Activated B cell treated with CpG ODN at 0.5 μM for 24 hours (primary cell): ENCODE results near the gene QRICH1. TPM values are rescaled to one million over a fixed set of nuclear protein-coding genes. Genes with fewer than 3 reads are reported as not detected.

Experiments used
- ATAC-seq: fragments of 200-7000 bp; cut with Tn5 transposase; one replicate; pipeline ENCODE4 v1.10.0; 2021; ENCODE audit warnings: low read depth, mild to moderate bottlenecking, moderate library complexity
- CTCF ChIA-PET: fragments of 350-600 bp; sonication (Branson Sonifier 250); formaldehyde crosslinking; loops from one replicate; lab custom pipeline; 2021; ENCODE audit warnings: antibody characterized with exemption; lab: Charles Lee
- POLR2A ChIA-PET: fragments of 350-600 bp; sonication (Branson Sonifier 250); formaldehyde crosslinking; loops from one replicate; lab custom pipeline; 2021; ENCODE audit warnings: antibody characterized with exemption; lab: Charles Lee
- DNase-seq: peaks from one replicate; pipeline ENCODE4 v3.0.0; 2022
- H3K27ac Mint-ChIP-seq: one replicate; pipeline ENCODE4 v1.8.0; 2020; ENCODE audit warnings: mixed read lengths
- H3K27me3 Mint-ChIP-seq: one replicate; pipeline ENCODE4 v1.8.0; 2021; ENCODE audit warnings: mixed read lengths
- H3K36me3 Mint-ChIP-seq: one replicate; pipeline ENCODE4 v1.8.0; 2021; ENCODE audit warnings: low read depth, mixed read lengths
- H3K4me1 Mint-ChIP-seq: one replicate; pipeline ENCODE4 v1.8.0; 2021; ENCODE audit warnings: mixed read lengths
- H3K4me3 Mint-ChIP-seq: one replicate; pipeline ENCODE4 v1.8.0; 2020; ENCODE audit warnings: mild to moderate bottlenecking, mixed read lengths
- H3K9me3 Mint-ChIP-seq: one replicate; pipeline ENCODE4 v1.8.0; 2020; ENCODE audit warnings: mixed read lengths
- CTCF ChIP-seq: fragments of 200-600 bp; IDR thresholded peaks from one replicate; pipeline ENCODE4 v1.8.0; 2022; ENCODE audit warnings: antibody characterized with exemption, mild to moderate bottlenecking
- intact Hi-C: fragments of 100-400 bp; cut with micrococcal nuclease; formaldehyde crosslinking; loops from one replicate; pipeline ENCODE4 v1.15.1; 2024
- total RNA-seq: library from RNA; stranded (reverse); gene quantifications from 2 replicates; pipeline ENCODE4 v1.2.3, GENCODE V29; 2022

QRICH1 gene
- total RNA-seq, 1 donor from 2014 or later, result 155 TPM

- H3K27me3 Mint-ChIP-seq, result no peaks in the 10 kb centered on the region
- intact Hi-C loops, result no loop called here
- ATAC-seq (no peak), DNase-seq (no peak)
- H3K4me3 Mint-ChIP-seq, result no peak overlapping the region
- ChIA-PET CTCF (interaction anchor here (0.8 to 1.2 kb wide), 2 partner anchors 10 to 15 kb away, joined by 3 read pairs; partner anchors contain the start of gene WDR6), POLR2A (interaction anchor here (0.7 kb wide), 1 partner anchor 33 kb away, joined by 3 read pairs; the partner anchor contains the start of gene IMPDH2)
- TF ChIP-seq CTCF, result no peak
- no peaks in the 10 kb centered on the region for H3K9me3 Mint-ChIP-seq
- H3K36me3 Mint-ChIP-seq, result peaks cover 12% of the 10 kb centered on the region
- H3K4me1 Mint-ChIP-seq, result peaks cover 4% of the 10 kb centered on the region
- no peak overlapping the region for H3K27ac Mint-ChIP-seq
Measured at GRCh38 chr3:48996640-48997039, 97.2 kb downstream of the QRICH1 start.

- H3K36me3 Mint-ChIP-seq, result peaks cover 15% of the 10 kb centered on the region
- no peak overlapping the region for H3K4me3 Mint-ChIP-seq
- intact Hi-C loops, result no loop called here
- H3K27ac Mint-ChIP-seq, result no peak overlapping the region
- no peak for TF ChIP-seq CTCF
- H3K9me3 Mint-ChIP-seq, result no peaks in the 10 kb centered on the region
- ATAC-seq (no peak), DNase-seq (no peak)
- CTCF ChIA-PET, result no interaction called here
- no peaks in the 10 kb centered on the region for H3K27me3 Mint-ChIP-seq
- peaks cover 24% of the 10 kb centered on the region for H3K4me1 Mint-ChIP-seq
- POLR2A ChIA-PET, result interaction anchor here (0.7 to 5.1 kb wide), 3 partner anchors 12 to 554 kb away, joined by 3 to 58 read pairs (median 3); partner anchors contain the start of gene WDR6
Measured at GRCh38 chr3:48993834-48994233, 100.0 kb downstream of the QRICH1 start.

- ChIA-PET CTCF (interaction anchor here (0.9 to 1.9 kb wide), 3 partner anchors 15 to 37 kb away, joined by 3 to 11 read pairs (median 6); partner anchors contain the start of genes IMPDH2 and WDR6), POLR2A (interaction anchor here (0.6 to 5.1 kb wide), 9 partner anchors 14 to 424 kb away, joined by 3 to 58 read pairs (median 4); partner anchors contain the start of genes DALRD3, IMPDH2, NDUFAF3 and QRICH1)
- H3K36me3 Mint-ChIP-seq, result peaks cover 12% of the 10 kb centered on the region
Measured at GRCh38 chr3:48991851-48992545, 101.9 kb downstream of the QRICH1 start.

GRCh38 chr3:48990636-48991469, 103.0 kb downstream of the QRICH1 start:
- H3K27ac Mint-ChIP-seq, result peak overlapping the region; percentile 81
- POLR2A ChIA-PET, result interaction anchor here (0.6 to 5.1 kb wide), 12 partner anchors 9 to 459 kb away, joined by 3 to 58 read pairs (median 4); partner anchors contain the start of genes DALRD3, IMPDH2, NDUFAF3 and QRICH1
- peaks cover 28% of the 10 kb centered on the region for H3K4me1 Mint-ChIP-seq
- intact Hi-C loops, result loop anchor here (1.0 kb wide), 2 partner anchors 16 to 30 kb away; partner anchors contain the start of gene WDR6
- no peak for TF ChIP-seq CTCF
- DNase-seq, result no peak
- no peaks in the 10 kb centered on the region for H3K27me3 Mint-ChIP-seq
- H3K9me3 Mint-ChIP-seq, result no peaks in the 10 kb centered on the region
- H3K4me3 Mint-ChIP-seq, result peak overlapping the region; percentile 90
- peak; percentile 12 for ATAC-seq
- CTCF ChIA-PET, result interaction anchor here (0.9 to 1.9 kb wide), 4 partner anchors 16 to 38 kb away, joined by 3 to 11 read pairs (median 6); partner anchors contain the start of genes IMPDH2, NDUFAF3 and WDR6
- H3K36me3 Mint-ChIP-seq, result peaks cover 14% of the 10 kb centered on the region

More at GRCh38 chr3:48991851-48992545, 101.9 kb downstream of the QRICH1 start:
- DNase-seq, result no peak
- Mint-ChIP-seq H3K9me3 (no peaks in the 10 kb centered on the region), H3K27ac (no peak overlapping the region), H3K4me3 (peak overlapping the region; percentile 44), H3K4me1 (peaks cover 28% of the 10 kb centered on the region), H3K27me3 (no peaks in the 10 kb centered on the region)
- ATAC-seq, result no peak
- intact Hi-C loops, result no loop called here
- TF ChIP-seq CTCF, result no peak
